HepG2 (cell line): ENCODE data around the gene CA4. TPM values are rescaled to one million over a fixed set of nuclear protein-coding genes. Genes with fewer than 3 reads are reported as not detected.
A peak's percentile ranks its signal among the peaks of the same experiment; 100 is the strongest.

Experiments
- CREM ChIP-seq, 2 experiments: sonication (generic) in 1 of 2; formaldehyde crosslinking in 1 of 2; IDR thresholded peaks; 2 replicates each; pipeline versions ENCODE4 v1.4.0 to v1.6.1; 2016 to 2020; ENCODE audit warnings: antibody characterized with exemption in 1 of 2, mild to moderate bottlenecking in 1 of 2, missing genetic modification reagents in 1 of 2
- NFRKB ChIP-seq: fragments of 450-650 bp; IDR thresholded peaks from 2 replicates; pipeline ENCODE4 v1.6.1; 2017
- SMAD3 ChIP-seq: sonication (generic); formaldehyde crosslinking; IDR thresholded peaks from 2 replicates; pipeline ENCODE4 v1.4.0; 2020; ENCODE audit warnings: missing genetic modification reagents
- SOX5 ChIP-seq: IDR thresholded peaks from 2 replicates; pipeline ENCODE4 v1.6.1; 2016; ENCODE audit warnings: borderline replicate concordance
- XRCC5 ChIP-seq: fragments of 200-400 bp; formaldehyde crosslinking; optimal IDR thresholded peaks from 2 replicates; pipeline ENCODE3; 2017; ENCODE audit warnings: mild to moderate bottlenecking, low read length
- ZNF557 ChIP-seq: sonication (generic); formaldehyde crosslinking; IDR thresholded peaks from 2 replicates; pipeline ENCODE4 v1.4.0; 2020; ENCODE audit warnings: missing genetic modification reagents
- ZNF558 ChIP-seq: sonication (generic); formaldehyde crosslinking; IDR thresholded peaks from 2 replicates; pipeline ENCODE4 v1.9.0; 2022; ENCODE audit warnings: mild to moderate bottlenecking, missing genetic modification reagents, borderline replicate concordance
- ZNF564 ChIP-seq: sonication (generic); formaldehyde crosslinking; IDR thresholded peaks from 2 replicates; pipeline ENCODE4 v1.8.1; 2023; ENCODE audit warnings: mild to moderate bottlenecking, missing genetic modification reagents
- polyA plus RNA-seq, 8 experiments: library from polyadenylated mRNA; depleted of rRNA in 3 of 8; stranded (reverse) in 7 of 8; unstranded in 1 of 8; fragments of >200 nt; fragmentation: Illumina TruSeq in 4 of 8; extraction: Trizol in 4 of 8; gene quantifications; 2 replicates each; pipeline versions ENCODE4 v1.2.1 to v1.2.3, GENCODE V29; 2011 to 2016; ENCODE audit warnings: low read depth in 4 of 8, missing spikeins in 1 of 8, mixed read lengths in 1 of 8; ENCODE audit not compliant: insufficient read depth in 1 of 8
- total RNA-seq, 5 experiments: library from RNA; depleted of rRNA; stranded (reverse); fragments of >200 nt; fragmentation: Illumina TruSeq; extraction: Trizol; gene quantifications; 2 replicates each; pipeline ENCODE4 v1.2.3, GENCODE V29; 2016; ENCODE audit warnings: low read depth in 1 of 5
- TF ChIP-seq, protein P1 (sequence below): sonication (generic); formaldehyde crosslinking; IDR thresholded peaks from 2 replicates; pipeline ENCODE4 v1.5.1; 2020; ENCODE audit warnings: missing genetic modification reagents, mild to moderate bottlenecking, borderline replicate concordance
- TF ChIP-seq, protein P2 (sequence below): sonication (generic); formaldehyde crosslinking; IDR thresholded peaks from 2 replicates; pipeline ENCODE4 v1.8.0; 2023; ENCODE audit warnings: mild to moderate bottlenecking, missing genetic modification reagents

The CA4 gene
- total and polyA plus RNA-seq, 2 of the 13 experiments (the other 11 are each of a cell fraction or from before 2014, with no cell fraction given) = not detected

DNA sequence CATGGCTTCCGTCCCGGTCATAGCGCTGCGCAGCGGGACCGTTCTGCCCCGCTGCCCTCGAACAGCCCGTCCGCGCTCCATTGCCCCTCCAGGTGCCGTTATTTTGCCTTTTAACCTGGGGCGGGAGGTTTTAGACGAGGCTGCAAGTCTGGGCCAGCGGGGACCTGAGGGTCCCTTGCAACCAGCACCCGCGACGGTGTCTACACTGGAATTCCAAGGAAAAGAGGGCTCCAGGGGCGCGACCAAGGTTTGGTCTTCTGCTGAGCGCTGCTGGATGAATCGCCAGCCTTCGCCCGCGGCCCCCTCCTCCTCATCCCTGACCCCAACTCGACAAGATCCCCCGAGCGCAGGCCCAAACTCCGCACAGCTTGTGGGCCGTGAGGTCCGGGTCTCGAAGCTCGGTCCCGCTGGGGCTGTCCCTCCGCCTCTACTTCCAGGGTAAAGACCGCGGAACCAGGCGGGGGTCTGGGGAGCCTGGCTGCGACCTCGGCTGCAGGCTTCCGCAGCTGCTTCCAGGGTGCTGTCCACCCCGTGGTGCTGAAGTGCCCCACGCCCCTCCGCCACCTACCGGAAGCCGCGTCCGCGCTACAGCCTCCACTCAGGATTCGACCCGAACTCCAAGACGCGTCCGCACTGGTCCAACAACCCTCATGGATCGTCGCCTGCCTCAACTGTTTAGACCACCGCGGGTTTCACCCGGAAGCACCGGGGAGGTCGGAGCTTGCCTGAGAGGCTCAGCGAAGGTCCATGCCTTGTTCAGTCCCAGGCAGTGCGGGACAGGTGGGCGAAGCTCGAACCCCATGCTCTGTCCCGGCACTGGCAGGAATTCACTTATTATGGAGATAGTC, 10.1 kb upstream of the CA4 start (continued):
- TF ChIP-seq SMAD3 (peak; percentile 99), ZNF564 (CRISPR knock-in tag) (peak; percentile 95), CREM (IDR thresholded peaks at IDR 0.05) (0 out of 2 replicates have a peak, but pooled peaks have one; percentile 29), CREM (CRISPR knock-in tag; IDR thresholded peaks at IDR 0.05) (no peak), NFRKB (no peak), SOX5 (CRISPR knock-in tag) (peak; percentile 68; the same call in 1 of the 2 replicates), ZNF558 (CRISPR knock-in tag) (peak; percentile 98), ZNF557 (CRISPR knock-in tag) (peak; percentile 91; the same call in 1 of the 2 replicates), XRCC5 (peak; percentile 92)
- TF ChIP-seq, protein P1, sequence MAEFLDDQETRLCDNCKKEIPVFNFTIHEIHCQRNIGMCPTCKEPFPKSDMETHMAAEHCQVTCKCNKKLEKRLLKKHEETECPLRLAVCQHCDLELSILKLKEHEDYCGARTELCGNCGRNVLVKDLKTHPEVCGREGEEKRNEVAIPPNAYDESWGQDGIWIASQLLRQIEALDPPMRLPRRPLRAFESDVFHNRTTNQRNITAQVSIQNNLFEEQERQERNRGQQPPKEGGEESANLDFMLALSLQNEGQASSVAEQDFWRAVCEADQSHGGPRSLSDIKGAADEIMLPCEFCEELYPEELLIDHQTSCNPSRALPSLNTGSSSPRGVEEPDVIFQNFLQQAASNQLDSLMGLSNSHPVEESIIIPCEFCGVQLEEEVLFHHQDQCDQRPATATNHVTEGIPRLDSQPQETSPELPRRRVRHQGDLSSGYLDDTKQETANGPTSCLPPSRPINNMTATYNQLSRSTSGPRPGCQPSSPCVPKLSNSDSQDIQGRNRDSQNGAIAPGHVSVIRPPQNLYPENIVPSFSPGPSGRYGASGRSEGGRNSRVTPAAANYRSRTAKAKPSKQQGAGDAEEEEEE (CRISPR knock-in tag) = peak; percentile 98
- TF ChIP-seq, protein P2, sequence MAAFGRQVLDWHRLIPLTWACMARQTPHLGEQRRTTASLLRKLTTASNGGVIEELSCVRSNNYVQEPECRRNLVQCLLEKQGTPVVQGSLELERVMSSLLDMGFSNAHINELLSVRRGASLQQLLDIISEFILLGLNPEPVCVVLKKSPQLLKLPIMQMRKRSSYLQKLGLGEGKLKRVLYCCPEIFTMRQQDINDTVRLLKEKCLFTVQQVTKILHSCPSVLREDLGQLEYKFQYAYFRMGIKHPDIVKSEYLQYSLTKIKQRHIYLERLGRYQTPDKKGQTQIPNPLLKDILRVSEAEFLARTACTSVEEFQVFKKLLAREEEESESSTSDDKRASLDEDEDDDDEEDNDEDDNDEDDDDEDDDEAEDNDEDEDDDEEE = peak; percentile 100
- TF ChIP-seq, all 625 proteins: peak for 456
